CD14-positive monocyte (primary cell): ENCODE results near the gene ULK3. TPM values are rescaled to one million over a fixed set of nuclear protein-coding genes. Genes with fewer than 3 reads are reported as not detected.

Experiments
- DNase-seq, 3 donors: peaks; one replicate each; pipeline ENCODE4 v3.0.0-alpha.2; 2011 to 2022
- H2AFZ ChIP-seq: 2 replicates; pipeline ENCODE4 v1.6.0; 2012; ENCODE audit warnings: mild to moderate bottlenecking, low read depth, low read length, inconsistent platforms; ENCODE audit not compliant: insufficient read depth, poor library complexity, severe bottlenecking
- H3K27ac ChIP-seq, 2 donors: 1 replicate in 1 of 2; 2 replicates in 1 of 2; pipeline ENCODE4 v1.5.1; 2012 to 2013; ENCODE audit warnings: low read length in 2 of 2, control low read depth in 1 of 2, inconsistent platforms in 1 of 2, low read depth in 1 of 2, mild to moderate bottlenecking in 1 of 2
- H3K27me3 ChIP-seq, 2 donors: one replicate each; pipeline versions ENCODE4 v1.6.0 to v1.6.1; 2011 to 2013; ENCODE audit warnings: low read length in 2 of 2; ENCODE audit not compliant: control insufficient read depth in 2 of 2, insufficient read depth in 2 of 2
- H3K36me3 ChIP-seq, 2 donors: replicated peaks in 1 of 2; 1 replicate in 1 of 2; 2 replicates in 1 of 2; pipeline versions ENCODE4 v1.5.1 to v1.6.1; 2012 to 2013; ENCODE audit warnings: low read length in 2 of 2, control low read depth in 1 of 2, inconsistent platforms in 1 of 2, mild to moderate bottlenecking in 1 of 2; ENCODE audit not compliant: insufficient read depth in 2 of 2, control insufficient read depth in 1 of 2
- H3K4me1 ChIP-seq, 2 donors: 1 replicate in 1 of 2; 2 replicates in 1 of 2; pipeline versions ENCODE4 v1.5.1 to v1.6.1; 2012 to 2013; ENCODE audit warnings: low read length in 2 of 2, control low read depth in 1 of 2, inconsistent platforms in 1 of 2, mild to moderate bottlenecking in 1 of 2, moderate library complexity in 1 of 2; ENCODE audit not compliant: insufficient read depth in 2 of 2, control insufficient read depth in 1 of 2
- H3K4me2 ChIP-seq: replicated peaks from 2 replicates; pipeline ENCODE3; 2012; ENCODE audit warnings: low read length, moderate library complexity, mild to moderate bottlenecking; ENCODE audit not compliant: poor library complexity, severe bottlenecking; ENCODE audit errors: extremely low read depth
- H3K4me3 ChIP-seq, 3 experiments: fragments of 200-600 bp in 1 of 3; sonication (generic) in 1 of 3; replicated peaks in 1 of 3; 1 replicate in 2 of 3; 2 replicates in 1 of 3; pipeline ENCODE4 v1.5.1; 2011 to 2013; ENCODE audit warnings: low read length in 3 of 3, mild to moderate bottlenecking in 3 of 3, control low read depth in 2 of 3, low read depth in 2 of 3, inconsistent platforms in 1 of 3, moderate library complexity in 1 of 3
- H3K79me2 ChIP-seq: 2 replicates; pipeline ENCODE4 v1.6.0; 2012; ENCODE audit warnings: mild to moderate bottlenecking, control low read depth, inconsistent platforms, low read length, moderate library complexity; ENCODE audit not compliant: insufficient read depth
- H3K9ac ChIP-seq: 2 replicates; pipeline ENCODE4 v1.6.0; 2017; ENCODE audit warnings: low read length, mild to moderate bottlenecking; ENCODE audit not compliant: insufficient read depth, poor library complexity, severe bottlenecking
- H3K9me3 ChIP-seq, 2 donors: replicated peaks in 1 of 2; 1 replicate in 1 of 2; 2 replicates in 1 of 2; pipeline versions ENCODE4 v1.5.1 to v1.6.1; 2012 to 2013; ENCODE audit warnings: low read length in 2 of 2, control low read depth in 1 of 2; ENCODE audit not compliant: control insufficient read depth in 1 of 2, insufficient read depth in 1 of 2
- H4K20me1 ChIP-seq: 2 replicates; pipeline ENCODE4 v1.6.0; 2012; ENCODE audit warnings: mild to moderate bottlenecking, low read length, control low read depth, moderate library complexity; ENCODE audit not compliant: insufficient read depth
- H3K27ac Mint-ChIP-seq, 7 donors: one replicate each; pipeline ENCODE4 v1.8.0; 2020; ENCODE audit warnings: mild to moderate bottlenecking in 7 of 7, mixed read lengths in 7 of 7, moderate library complexity in 6 of 7, inconsistent platforms in 2 of 7
- H3K27me3 Mint-ChIP-seq, 3 donors: one replicate each; pipeline ENCODE4 v1.8.0; 2021 to 2022; ENCODE audit warnings: low read depth in 3 of 3, mild to moderate bottlenecking in 3 of 3, mixed read lengths in 3 of 3, moderate library complexity in 3 of 3, inconsistent platforms in 1 of 3
- H3K36me3 Mint-ChIP-seq, 2 donors: one replicate each; pipeline ENCODE4 v1.8.0; 2020; ENCODE audit warnings: mixed read lengths in 2 of 2, inconsistent platforms in 1 of 2, mild to moderate bottlenecking in 1 of 2
- H3K4me1 Mint-ChIP-seq: one replicate; pipeline ENCODE4 v1.8.0; 2020; ENCODE audit warnings: mild to moderate bottlenecking, mixed read lengths
- H3K4me3 Mint-ChIP-seq, 2 donors: one replicate each; pipeline ENCODE4 v1.8.0; 2020; ENCODE audit warnings: mild to moderate bottlenecking in 2 of 2, mixed read lengths in 2 of 2, moderate library complexity in 1 of 2
- H3K9me3 Mint-ChIP-seq, 7 donors: one replicate each; pipeline ENCODE4 v1.8.0; 2020 to 2022; ENCODE audit warnings: mixed read lengths in 7 of 7, mild to moderate bottlenecking in 6 of 7, moderate library complexity in 6 of 7, inconsistent platforms in 2 of 7
- CTCF ChIP-seq: fragments of 200-600 bp; IDR thresholded peaks from one replicate; pipeline ENCODE4 v1.8.0; 2022; ENCODE audit warnings: antibody characterized with exemption, mild to moderate bottlenecking
- WGBS: methylation state at CpG from one replicate; pipeline ENCODE4 v1.1.5; 2013; ENCODE audit warnings: missing lambda C conversion rate; ENCODE audit not compliant: insufficient coverage; 5-methylcytosine and 5-hydroxymethylcytosine counted together
- intact Hi-C, 2 donors: fragments of 100-400 bp; cut with micrococcal nuclease; formaldehyde crosslinking; loops; one replicate each; pipeline versions ENCODE4 v1.15.0 to v1.15.1; 2023
- polyA plus RNA-seq, 3 donors: library from polyadenylated mRNA; depleted of rRNA in 1 of 3; unstranded in 2 of 3; stranded (reverse) in 1 of 3; fragments of 300-500 nt in 2 of 3; fragments of >200 nt in 1 of 3; fragmentation: Illumina TruSeq in 2 of 3; gene quantifications; 1 replicate in 2 of 3; 2 replicates in 1 of 3; pipeline ENCODE4 v1.2.3, GENCODE V29; 2012 to 2021

ULK3 gene
- polyA plus RNA-seq, 3 donors, result 9.4 to 58.7 (median 16.0) TPM

GRCh38 chr15:74794248-74794969 lies 48.5 kb downstream of the ULK3 start:
- no peak for TF ChIP-seq CTCF
- H3K36me3 ChIP-seq, result peaks cover 32 to 66% of the 10 kb centered on the region in 2 donors
- H3K79me2 ChIP-seq, result peaks cover 99% of the 10 kb centered on the region
- H3K27ac ChIP-seq, result peak overlapping the region; percentile 10 to 97
- H3K27me3 ChIP-seq, result no peaks in the 10 kb centered on the region
- Mint-ChIP-seq H3K36me3 (peaks cover 53 to 75% of the 10 kb centered on the region in 2 donors), H3K4me1 (peaks cover 77% of the 10 kb centered on the region), H3K4me3 (no peak overlapping the region), H3K9me3 (no peaks in the 10 kb centered on the region), H3K27ac (peak overlapping the region; percentile 31 to 87 (median 82)), H3K27me3 (peaks cover 0 to 1% (median 0%) of the 10 kb centered on the region in 3 donors)
- H3K9ac ChIP-seq, result no peak overlapping the region
- no peak overlapping the region for H3K4me2 ChIP-seq
- peaks cover 68 to 88% of the 10 kb centered on the region in 2 donors for H3K4me1 ChIP-seq
- H3K9me3 ChIP-seq, result no peaks in the 10 kb centered on the region
- intact Hi-C loops, result no loop called here
- no peak overlapping the region for H3K4me3 ChIP-seq
- no peak for DNase-seq
- peaks cover 76% of the 10 kb centered on the region for H4K20me1 ChIP-seq
- H2AFZ ChIP-seq, result no peak overlapping the region
- 40% methylated on average over 1 of the region's 9 CpGs for WGBS

GRCh38 chr15:74793135-74794028 lies 49.6 kb downstream of the ULK3 start:
- Mint-ChIP-seq H3K4me1 (peaks cover 76% of the 10 kb centered on the region), H3K27me3 (no peaks in the 10 kb centered on the region), H3K27ac (peak overlapping the region; percentile 30 to 100 (median 89)), H3K4me3 (no peak overlapping the region), H3K9me3 (no peaks in the 10 kb centered on the region), H3K36me3 (peaks cover 49 to 71% of the 10 kb centered on the region in 2 donors)
- H3K79me2 ChIP-seq, result peaks cover 100% of the 10 kb centered on the region
- peaks cover 68 to 88% of the 10 kb centered on the region in 2 donors for H3K4me1 ChIP-seq
- no peak overlapping the region for H3K9ac ChIP-seq
- peaks cover 22 to 55% of the 10 kb centered on the region in 2 donors for H3K36me3 ChIP-seq
- peak overlapping the region in 1 of 3 experiments; percentile 100 for H3K4me3 ChIP-seq
- H3K9me3 ChIP-seq, result no peaks in the 10 kb centered on the region
- DNase-seq, result peak; percentile 60 to 74 (median 66)
- H3K27ac ChIP-seq, result peak overlapping the region; percentile 33 to 97
- intact Hi-C loops, result loop anchor here in 1 of 2 donors (2.0 kb wide), 1 partner anchor 25 kb away; no protein-coding TSS in a partner anchor
- WGBS, result 46% methylated on average over 7 of the region's 12 CpGs
- H3K4me2 ChIP-seq, result peak overlapping the region; percentile 93
- no peak overlapping the region for H2AFZ ChIP-seq
- H3K27me3 ChIP-seq, result no peaks in the 10 kb centered on the region
- H4K20me1 ChIP-seq, result peaks cover 66% of the 10 kb centered on the region
- TF ChIP-seq CTCF, result peak; percentile 68
